ENCODE data around the gene EIF5A. TPM values are rescaled to one million over a fixed set of nuclear protein-coding genes. Genes with fewer than 3 reads are reported as not detected.

EIF5A gene
- total and polyA plus RNA-seq, 9 of the 15 experiments (the other 6 are each of a cell fraction or from before 2014, with no cell fraction given): 22.9 to 1,163 (median 772) TPM

DNA sequence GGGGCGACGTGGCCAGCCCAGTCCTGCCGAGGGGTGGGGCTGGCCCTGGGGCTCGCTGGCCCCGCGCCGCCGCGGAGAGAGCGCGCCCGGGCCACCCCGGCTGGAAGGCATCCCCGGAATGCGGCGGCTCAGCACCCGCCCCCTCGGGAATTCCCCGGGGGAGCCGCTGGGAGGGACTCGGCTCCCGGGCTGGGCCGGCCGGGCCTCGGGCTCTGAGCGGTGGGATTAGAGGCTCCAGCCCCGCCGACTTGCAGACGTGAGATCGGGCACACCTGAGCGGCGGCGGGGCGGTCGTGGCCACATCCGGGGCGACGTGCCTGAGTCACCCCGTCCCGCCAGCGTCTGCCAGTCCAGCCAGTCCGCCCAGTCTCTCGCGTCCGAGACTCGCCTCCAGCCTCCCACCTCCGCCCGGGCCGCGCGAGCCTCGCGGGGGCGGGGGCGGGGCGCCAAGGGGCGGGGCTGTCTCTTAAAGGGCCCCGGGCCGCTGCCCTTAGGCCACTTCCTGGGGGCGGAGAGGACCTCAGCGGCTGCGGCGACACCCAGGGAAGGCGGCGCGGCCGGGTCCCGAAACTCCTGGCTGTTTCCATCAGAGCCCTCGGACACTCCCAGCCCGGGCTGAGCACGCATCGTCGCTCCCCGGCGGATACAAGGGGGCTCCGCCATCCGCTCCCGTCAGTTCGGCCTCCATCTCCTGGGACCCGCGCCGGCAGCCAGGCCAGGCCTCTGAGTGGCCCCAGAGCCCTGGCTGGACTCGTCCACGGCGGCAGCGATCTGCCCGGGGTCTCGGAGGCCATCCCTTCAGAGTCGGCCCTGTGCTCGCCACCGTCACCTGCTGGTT, 44.5 kb downstream of the EIF5A start, which contains the start of gene KCTD11 (continued):
- no peak for TF ChIP-seq XRCC4 (IDR thresholded peaks at IDR 0.05; ENCODE audit: extremely low read depth, insufficient read depth, insufficient read length)
- no peak for TF ChIP-seq ZNF124 (CRISPR knock-in tag; IDR thresholded peaks at IDR 0.05)
- no peak for TF ChIP-seq PTRF (tag; IDR thresholded peaks at IDR 0.05)
- peak; percentile 14 for TF ChIP-seq TBP (optimal IDR thresholded peaks at IDR 0.05; ENCODE audit: low read depth, low read length)
- TF ChIP-seq, protein P1, sequence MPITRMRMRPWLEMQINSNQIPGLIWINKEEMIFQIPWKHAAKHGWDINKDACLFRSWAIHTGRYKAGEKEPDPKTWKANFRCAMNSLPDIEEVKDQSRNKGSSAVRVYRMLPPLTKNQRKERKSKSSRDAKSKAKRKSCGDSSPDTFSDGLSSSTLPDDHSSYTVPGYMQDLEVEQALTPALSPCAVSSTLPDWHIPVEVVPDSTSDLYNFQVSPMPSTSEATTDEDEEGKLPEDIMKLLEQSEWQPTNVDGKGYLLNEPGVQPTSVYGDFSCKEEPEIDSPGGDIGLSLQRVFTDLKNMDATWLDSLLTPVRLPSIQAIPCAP (CRISPR knock-in tag; IDR thresholded peaks at IDR 0.05; ENCODE audit: borderline replicate concordance): no peak
- TF ChIP-seq, protein P2, sequence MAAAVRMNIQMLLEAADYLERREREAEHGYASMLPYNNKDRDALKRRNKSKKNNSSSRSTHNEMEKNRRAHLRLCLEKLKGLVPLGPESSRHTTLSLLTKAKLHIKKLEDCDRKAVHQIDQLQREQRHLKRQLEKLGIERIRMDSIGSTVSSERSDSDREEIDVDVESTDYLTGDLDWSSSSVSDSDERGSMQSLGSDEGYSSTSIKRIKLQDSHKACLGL (CRISPR knock-in tag; IDR thresholded peaks at IDR 0.05; ENCODE audit: borderline replicate concordance, poor library complexity, severe bottlenecking): no peak
- TF ChIP-seq SRF (CRISPR knock-in tag; IDR thresholded peaks at IDR 0.05): no peak
- peak; percentile 19 for TF ChIP-seq CCNT2 (IDR thresholded peaks at IDR 0.05; ENCODE audit: borderline replicate concordance, extremely low read depth, insufficient read length, low read depth, low read length)
- TF ChIP-seq, protein P3, sequence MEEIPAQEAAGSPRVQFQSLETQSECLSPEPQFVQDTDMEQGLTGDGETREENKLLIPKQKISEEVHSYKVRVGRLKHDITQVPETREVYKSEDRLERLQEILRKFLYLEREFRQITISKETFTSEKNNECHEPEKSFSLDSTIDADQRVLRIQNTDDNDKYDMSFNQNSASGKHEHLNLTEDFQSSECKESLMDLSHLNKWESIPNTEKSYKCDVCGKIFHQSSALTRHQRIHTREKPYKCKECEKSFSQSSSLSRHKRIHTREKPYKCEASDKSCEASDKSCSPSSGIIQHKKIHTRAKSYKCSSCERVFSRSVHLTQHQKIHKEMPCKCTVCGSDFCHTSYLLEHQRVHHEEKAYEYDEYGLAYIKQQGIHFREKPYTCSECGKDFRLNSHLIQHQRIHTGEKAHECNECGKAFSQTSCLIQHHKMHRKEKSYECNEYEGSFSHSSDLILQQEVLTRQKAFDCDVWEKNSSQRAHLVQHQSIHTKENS (CRISPR knock-in tag; IDR thresholded peaks at IDR 0.05): no peak
- TF ChIP-seq, protein P4, sequence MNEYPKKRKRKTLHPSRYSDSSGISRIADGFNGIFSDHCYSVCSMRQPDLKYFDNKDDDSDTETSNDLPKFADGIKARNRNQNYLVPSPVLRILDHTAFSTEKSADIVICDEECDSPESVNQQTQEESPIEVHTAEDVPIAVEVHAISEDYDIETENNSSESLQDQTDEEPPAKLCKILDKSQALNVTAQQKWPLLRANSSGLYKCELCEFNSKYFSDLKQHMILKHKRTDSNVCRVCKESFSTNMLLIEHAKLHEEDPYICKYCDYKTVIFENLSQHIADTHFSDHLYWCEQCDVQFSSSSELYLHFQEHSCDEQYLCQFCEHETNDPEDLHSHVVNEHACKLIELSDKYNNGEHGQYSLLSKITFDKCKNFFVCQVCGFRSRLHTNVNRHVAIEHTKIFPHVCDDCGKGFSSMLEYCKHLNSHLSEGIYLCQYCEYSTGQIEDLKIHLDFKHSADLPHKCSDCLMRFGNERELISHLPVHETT (CRISPR knock-in tag; conservative IDR thresholded peaks at IDR 0.05 in 1 of 2, IDR thresholded peaks at IDR 0.05 in 1 of 2): peak in 1 of 2 experiments; percentile 67; a peak in 2 of 4 replicates
- TF ChIP-seq DACH1 (IDR thresholded peaks at IDR 0.05; ENCODE audit: partially characterized antibody): no peak
- no peak for TF ChIP-seq CREM (IDR thresholded peaks at IDR 0.05; ENCODE audit: low read depth)
- TF ChIP-seq SMARCA5 (IDR thresholded peaks at IDR 0.05): no peak
- TF ChIP-seq NFE2 (IDR thresholded peaks at IDR 0.05; ENCODE audit: low read depth): no peak
- TF ChIP-seq, protein P5, sequence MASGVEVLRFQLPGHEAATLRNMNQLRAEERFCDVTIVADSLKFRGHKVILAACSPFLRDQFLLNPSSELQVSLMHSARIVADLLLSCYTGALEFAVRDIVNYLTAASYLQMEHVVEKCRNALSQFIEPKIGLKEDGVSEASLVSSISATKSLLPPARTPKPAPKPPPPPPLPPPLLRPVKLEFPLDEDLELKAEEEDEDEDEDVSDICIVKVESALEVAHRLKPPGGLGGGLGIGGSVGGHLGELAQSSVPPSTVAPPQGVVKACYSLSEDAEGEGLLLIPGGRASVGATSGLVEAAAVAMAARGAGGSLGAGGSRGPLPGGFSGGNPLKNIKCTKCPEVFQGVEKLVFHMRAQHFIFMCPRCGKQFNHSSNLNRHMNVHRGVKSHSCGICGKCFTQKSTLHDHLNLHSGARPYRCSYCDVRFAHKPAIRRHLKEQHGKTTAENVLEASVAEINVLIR (CRISPR knock-in tag; IDR thresholded peaks at IDR 0.05): no peak
- TF ChIP-seq MEIS2 (IDR thresholded peaks at IDR 0.05; ENCODE audit: partially characterized antibody): no peak
- TF ChIP-seq SREBF1 (IDR thresholded peaks at IDR 0.05; ENCODE audit: borderline replicate concordance, low read depth, low read length): no peak
- no peak for TF ChIP-seq ZNF644 (tag; IDR thresholded peaks at IDR 0.05; ENCODE audit: low read depth)
- TF ChIP-seq ZNF311 (CRISPR knock-in tag; IDR thresholded peaks at IDR 0.05): no peak
- TF ChIP-seq PHF21A (IDR thresholded peaks at IDR 0.05; ENCODE audit: borderline replicate concordance, low read depth): no peak
- TF ChIP-seq DIDO1 (tag; IDR thresholded peaks at IDR 0.05; ENCODE audit: low read depth): no peak
- TF ChIP-seq HNRNPH1 (optimal IDR thresholded peaks at IDR 0.05; ENCODE audit: low read depth, low read length): no peak
